Stimulated activated memory B cell treated with anti-CD40 and anti-IgM and Interleukin-4, amounts not matched to agents 10 μg/mL and 1 μg/mL and 100 μg/mL, for 72 hours (primary cell): Measurements from ENCODE around the gene PHF14.

Source experiments
- ATAC-seq: fragments of 150-1000 bp; cut with Tn5 transposase; 2 replicates; pipeline ENCODE4 v1.10.0; 2021
- H3K27ac Mint-ChIP-seq: one replicate; pipeline ENCODE4 v1.8.0; 2022; ENCODE audit warnings: mild to moderate bottlenecking, mixed read lengths
- H3K27me3 Mint-ChIP-seq: one replicate; pipeline ENCODE4 v1.8.0; 2022; ENCODE audit warnings: mixed read lengths
- H3K36me3 Mint-ChIP-seq: one replicate; pipeline ENCODE4 v1.8.0; 2022; ENCODE audit warnings: mixed read lengths
- H3K4me1 Mint-ChIP-seq: one replicate; pipeline ENCODE4 v1.8.0; 2022; ENCODE audit warnings: mixed read lengths
- H3K4me3 Mint-ChIP-seq: one replicate; pipeline ENCODE4 v1.8.0; 2022; ENCODE audit warnings: mild to moderate bottlenecking, moderate library complexity, mixed read lengths
- H3K9me3 Mint-ChIP-seq: one replicate; pipeline ENCODE4 v1.8.0; 2022; ENCODE audit warnings: mixed read lengths

The PHF14 gene

GRCh38 chr7:11170863-11171568 lies 197.3 kb downstream of the PHF14 start:
- H3K36me3 Mint-ChIP-seq, result no peaks in the 10 kb centered on the region

GRCh38 chr7:11171569-11172192 lies 198.0 kb downstream of the PHF14 start:
- no peak overlapping the region for H3K4me3 Mint-ChIP-seq
- no peak for ATAC-seq
- no peaks in the 10 kb centered on the region for H3K4me1 Mint-ChIP-seq
- no peaks in the 10 kb centered on the region for H3K27me3 Mint-ChIP-seq
- H3K27ac Mint-ChIP-seq, result no peak overlapping the region
- no peaks in the 10 kb centered on the region for H3K9me3 Mint-ChIP-seq
- no peaks in the 10 kb centered on the region for H3K36me3 Mint-ChIP-seq

More at GRCh38 chr7:11170863-11171568, 197.3 kb downstream of the PHF14 start:
- Mint-ChIP-seq H3K4me3 (no peak overlapping the region), H3K27ac (no peak overlapping the region), H3K4me1 (no peaks in the 10 kb centered on the region), H3K9me3 (no peaks in the 10 kb centered on the region), H3K27me3 (no peaks in the 10 kb centered on the region)
- ATAC-seq, result no peak

- H3K27ac Mint-ChIP-seq, result no peak overlapping the region
- no peaks in the 10 kb centered on the region for H3K36me3 Mint-ChIP-seq
- no peaks in the 10 kb centered on the region for H3K4me1 Mint-ChIP-seq
- H3K9me3 Mint-ChIP-seq, result no peaks in the 10 kb centered on the region
- no peak for ATAC-seq
- H3K4me3 Mint-ChIP-seq, result no peak overlapping the region
- H3K27me3 Mint-ChIP-seq, result no peaks in the 10 kb centered on the region
Measured at GRCh38 chr7:11172835-11173234, 199.2 kb downstream of the PHF14 start.

- Mint-ChIP-seq H3K27ac (no peak overlapping the region), H3K9me3 (no peaks in the 10 kb centered on the region), H3K4me1 (no peaks in the 10 kb centered on the region), H3K4me3 (no peak overlapping the region), H3K27me3 (no peaks in the 10 kb centered on the region), H3K36me3 (no peaks in the 10 kb centered on the region)
- ATAC-seq, result no peak
Measured at GRCh38 chr7:11175371-11175770, 201.7 kb downstream of the PHF14 start.

- no peak overlapping the region for H3K4me3 Mint-ChIP-seq
- H3K9me3 Mint-ChIP-seq, result no peaks in the 10 kb centered on the region
- H3K27ac Mint-ChIP-seq, result no peak overlapping the region
Measured at GRCh38 chr7:11175887-11176286, 202.2 kb downstream of the PHF14 start.

GRCh38 chr7:11176985-11177555 lies 203.4 kb downstream of the PHF14 start:
- Mint-ChIP-seq H3K4me1 (no peaks in the 10 kb centered on the region), H3K36me3 (no peaks in the 10 kb centered on the region)
- no peak for ATAC-seq

More at GRCh38 chr7:11175887-11176286, 202.2 kb downstream of the PHF14 start:
- ATAC-seq, result no peak
- no peaks in the 10 kb centered on the region for H3K36me3 Mint-ChIP-seq
- no peaks in the 10 kb centered on the region for H3K4me1 Mint-ChIP-seq
- no peaks in the 10 kb centered on the region for H3K27me3 Mint-ChIP-seq

GRCh38 chr7:11177793-11178192 lies 204.1 kb downstream of the PHF14 start:
- Mint-ChIP-seq H3K4me3 (no peak overlapping the region), H3K27me3 (no peaks in the 10 kb centered on the region), H3K27ac (no peak overlapping the region), H3K9me3 (no peaks in the 10 kb centered on the region), H3K4me1 (no peaks in the 10 kb centered on the region), H3K36me3 (no peaks in the 10 kb centered on the region)
- no peak for ATAC-seq

More at GRCh38 chr7:11176985-11177555, 203.4 kb downstream of the PHF14 start:
- Mint-ChIP-seq H3K27ac (no peak overlapping the region), H3K27me3 (no peaks in the 10 kb centered on the region), H3K4me3 (no peak overlapping the region), H3K9me3 (no peaks in the 10 kb centered on the region)

- Mint-ChIP-seq H3K36me3 (peaks cover 5% of the 10 kb centered on the region), H3K27ac (no peak overlapping the region), H3K27me3 (peaks cover 10% of the 10 kb centered on the region), H3K4me1 (no peaks in the 10 kb centered on the region), H3K9me3 (peaks cover 9% of the 10 kb centered on the region), H3K4me3 (no peak overlapping the region)
- ATAC-seq, result no peak
Measured at GRCh38 chr7:11181590-11181989, 207.9 kb downstream of the PHF14 start.

GRCh38 chr7:11182736-11183135 lies 209.1 kb downstream of the PHF14 start:
- H3K27me3 Mint-ChIP-seq, result peaks cover 10% of the 10 kb centered on the region
- no peak for ATAC-seq
- H3K4me3 Mint-ChIP-seq, result no peak overlapping the region
- H3K9me3 Mint-ChIP-seq, result peaks cover 9% of the 10 kb centered on the region
- H3K27ac Mint-ChIP-seq, result no peak overlapping the region
- H3K4me1 Mint-ChIP-seq, result no peaks in the 10 kb centered on the region
- peaks cover 5% of the 10 kb centered on the region for H3K36me3 Mint-ChIP-seq

- peaks cover 10% of the 10 kb centered on the region for H3K27me3 Mint-ChIP-seq
- H3K4me3 Mint-ChIP-seq, result no peak overlapping the region
- no peaks in the 10 kb centered on the region for H3K4me1 Mint-ChIP-seq
- H3K9me3 Mint-ChIP-seq, result peaks cover 9% of the 10 kb centered on the region
- peaks cover 5% of the 10 kb centered on the region for H3K36me3 Mint-ChIP-seq
- no peak for ATAC-seq
- H3K27ac Mint-ChIP-seq, result no peak overlapping the region
Measured at GRCh38 chr7:11185179-11185815, 211.6 kb downstream of the PHF14 start.

- no peak for ATAC-seq
- peaks cover 5% of the 10 kb centered on the region for H3K36me3 Mint-ChIP-seq
- no peak overlapping the region for H3K27ac Mint-ChIP-seq
- H3K4me1 Mint-ChIP-seq, result no peaks in the 10 kb centered on the region
- no peak overlapping the region for H3K4me3 Mint-ChIP-seq
- peaks cover 9% of the 10 kb centered on the region for H3K9me3 Mint-ChIP-seq
- peaks cover 23% of the 10 kb centered on the region for H3K27me3 Mint-ChIP-seq
Measured at GRCh38 chr7:11188529-11189310, 215.0 kb downstream of the PHF14 start.

- no peak overlapping the region for H3K4me3 Mint-ChIP-seq
- no peaks in the 10 kb centered on the region for H3K9me3 Mint-ChIP-seq
- ATAC-seq, result no peak
- H3K4me1 Mint-ChIP-seq, result no peaks in the 10 kb centered on the region
- peaks cover 13% of the 10 kb centered on the region for H3K27me3 Mint-ChIP-seq
- H3K27ac Mint-ChIP-seq, result no peak overlapping the region
- H3K36me3 Mint-ChIP-seq, result no peaks in the 10 kb centered on the region
Measured at GRCh38 chr7:11191081-11191480, 217.4 kb downstream of the PHF14 start.

- no peak for ATAC-seq
- Mint-ChIP-seq H3K4me1 (no peaks in the 10 kb centered on the region), H3K4me3 (no peak overlapping the region), H3K36me3 (no peaks in the 10 kb centered on the region), H3K27ac (no peak overlapping the region), H3K27me3 (peaks cover 13% of the 10 kb centered on the region), H3K9me3 (no peaks in the 10 kb centered on the region)
Measured at GRCh38 chr7:11191574-11192220, 218.0 kb downstream of the PHF14 start.

- Mint-ChIP-seq H3K36me3 (no peaks in the 10 kb centered on the region), H3K9me3 (no peaks in the 10 kb centered on the region), H3K4me1 (no peaks in the 10 kb centered on the region), H3K27ac (no peak overlapping the region), H3K27me3 (peaks cover 13% of the 10 kb centered on the region), H3K4me3 (no peak overlapping the region)
- ATAC-seq, result no peak
Measured at GRCh38 chr7:11192506-11192905, 218.8 kb downstream of the PHF14 start.
